ENCODE data around the gene EPHB1.

EPHB1 gene

DNA sequence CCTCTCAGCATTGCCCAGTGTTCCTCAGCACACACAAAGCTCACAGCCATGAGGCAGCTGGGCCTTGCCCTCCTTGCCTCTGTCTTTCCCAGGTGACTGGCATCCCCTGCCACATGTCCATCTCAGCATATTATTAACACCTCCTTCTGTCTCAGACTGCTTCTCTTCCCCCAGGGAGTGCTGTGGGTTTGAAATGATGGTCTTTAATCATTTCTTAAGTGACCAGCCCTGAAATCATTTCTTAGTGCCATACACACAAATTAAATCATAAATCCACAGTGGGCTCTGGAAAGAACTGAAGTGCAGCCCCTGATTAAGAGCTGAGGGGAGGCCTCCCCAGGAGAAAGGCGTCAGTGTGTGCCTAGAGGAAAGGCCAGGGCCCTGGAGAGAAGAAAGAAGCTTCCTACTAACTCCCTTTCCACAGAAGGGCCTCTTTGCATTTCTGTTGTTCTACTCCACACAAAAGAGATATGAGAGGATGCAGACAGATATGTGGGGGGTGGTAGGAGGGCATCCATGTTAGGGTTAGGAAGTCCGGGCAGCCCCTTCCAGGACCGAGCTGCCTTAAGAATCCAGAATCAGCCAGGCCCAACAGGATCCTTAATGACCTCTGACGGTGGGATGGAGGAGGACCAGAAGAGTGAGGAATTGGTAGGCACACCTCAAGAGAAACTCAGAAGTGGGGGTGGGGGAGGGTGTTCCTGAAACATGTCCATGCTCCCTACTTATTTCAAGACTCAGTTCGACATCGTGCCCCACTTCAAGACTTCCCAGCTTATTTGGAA lies 290.8 kb downstream of the EPHB1 start:
- H3K27me3 ChIP-seq = no peaks in the 10 kb centered on the region
- H3K9me3 ChIP-seq = no peaks in the 10 kb centered on the region
- TF ChIP-seq CTCF (IDR thresholded peaks at IDR 0.05) = no peak
- no peaks in the 10 kb centered on the region for H3K36me3 ChIP-seq
- no peaks in the 10 kb centered on the region for H3K4me1 ChIP-seq (ENCODE audit: control insufficient read depth in 1 of 2, insufficient read depth in 1 of 2, low read depth in 1 of 2, low read length in 1 of 2)
- H3K27ac ChIP-seq = no peak overlapping the region
- no peak overlapping the region for H3K4me3 ChIP-seq (ENCODE audit: low read depth in 1 of 2, low read length in 1 of 2)

DNA sequence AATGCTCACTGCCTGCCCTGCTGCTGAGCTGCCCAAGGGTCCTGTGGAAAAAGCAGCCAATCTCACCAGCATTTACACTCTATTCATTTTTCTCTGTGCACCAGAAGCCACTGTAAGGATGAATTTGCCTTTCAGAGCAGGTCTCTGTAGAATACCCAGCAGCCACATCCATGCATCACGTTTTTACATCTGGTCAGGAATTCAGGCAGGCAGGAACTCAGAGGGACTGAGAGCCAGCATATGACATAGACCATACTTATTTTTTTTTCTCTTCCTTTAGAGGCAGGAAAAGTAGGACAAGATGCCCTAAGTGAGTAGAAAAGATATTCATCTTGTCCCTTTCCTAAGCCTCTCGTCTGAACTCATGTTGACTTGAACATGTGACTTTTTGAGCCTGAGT lies 292.7 kb downstream of the EPHB1 start:
- no peaks in the 10 kb centered on the region for H3K27me3 ChIP-seq
- H3K36me3 ChIP-seq = no peaks in the 10 kb centered on the region
- H3K9me3 ChIP-seq = no peaks in the 10 kb centered on the region
- H3K27ac ChIP-seq = no peak overlapping the region
- no peaks in the 10 kb centered on the region for H3K4me1 ChIP-seq (ENCODE audit: control insufficient read depth in 1 of 2, insufficient read depth in 1 of 2, low read depth in 1 of 2, low read length in 1 of 2)
- TF ChIP-seq CTCF (IDR thresholded peaks at IDR 0.05) = no peak
- no peak overlapping the region for H3K4me3 ChIP-seq (ENCODE audit: low read depth in 1 of 2, low read length in 1 of 2)

DNA sequence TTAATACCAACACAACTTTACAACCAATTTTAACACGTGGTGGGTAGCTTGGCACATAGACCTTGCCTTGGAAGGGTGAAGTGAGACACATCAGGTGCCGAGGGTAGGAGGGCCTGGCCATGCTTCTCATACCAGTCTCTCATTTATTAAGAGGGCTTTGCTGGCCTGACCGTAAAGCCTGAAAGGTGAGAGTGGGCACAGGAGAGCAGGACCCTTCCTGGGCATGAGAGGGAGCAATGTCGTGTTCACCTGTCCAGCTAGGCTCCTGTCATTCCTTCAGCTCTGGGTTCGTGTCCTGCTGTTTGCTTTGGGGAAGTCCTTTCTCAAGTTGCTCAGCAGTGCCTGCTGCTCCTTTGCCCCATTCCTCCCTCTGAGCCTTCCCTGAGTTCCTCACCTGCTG lies 294.4 kb downstream of the EPHB1 start:
- Histone ChIP-seq H3K27ac (no peak overlapping the region), H3K9me3 (no peaks in the 10 kb centered on the region), H3K4me3 (ENCODE audit: low read depth in 1 of 2, low read length in 1 of 2) (no peak overlapping the region), H3K36me3 (no peaks in the 10 kb centered on the region), H3K4me1 (ENCODE audit: control insufficient read depth in 1 of 2, insufficient read depth in 1 of 2, low read depth in 1 of 2, low read length in 1 of 2) (no peaks in the 10 kb centered on the region), H3K27me3 (no peaks in the 10 kb centered on the region)
- TF ChIP-seq CTCF (IDR thresholded peaks at IDR 0.05) = no peak

GRCh38 chr3:135090020-135090717 lies 295.1 kb downstream of the EPHB1 start:
- no peaks in the 10 kb centered on the region for H3K36me3 ChIP-seq
- H3K9me3 ChIP-seq = no peaks in the 10 kb centered on the region
- TF ChIP-seq CTCF (IDR thresholded peaks at IDR 0.05) = no peak
- H3K4me3 ChIP-seq (ENCODE audit: low read depth in 1 of 2, low read length in 1 of 2) = no peak overlapping the region
- no peak overlapping the region for H3K27ac ChIP-seq
- no peaks in the 10 kb centered on the region for H3K4me1 ChIP-seq (ENCODE audit: control insufficient read depth in 1 of 2, insufficient read depth in 1 of 2, low read depth in 1 of 2, low read length in 1 of 2)
- H3K27me3 ChIP-seq = no peaks in the 10 kb centered on the region

DNA sequence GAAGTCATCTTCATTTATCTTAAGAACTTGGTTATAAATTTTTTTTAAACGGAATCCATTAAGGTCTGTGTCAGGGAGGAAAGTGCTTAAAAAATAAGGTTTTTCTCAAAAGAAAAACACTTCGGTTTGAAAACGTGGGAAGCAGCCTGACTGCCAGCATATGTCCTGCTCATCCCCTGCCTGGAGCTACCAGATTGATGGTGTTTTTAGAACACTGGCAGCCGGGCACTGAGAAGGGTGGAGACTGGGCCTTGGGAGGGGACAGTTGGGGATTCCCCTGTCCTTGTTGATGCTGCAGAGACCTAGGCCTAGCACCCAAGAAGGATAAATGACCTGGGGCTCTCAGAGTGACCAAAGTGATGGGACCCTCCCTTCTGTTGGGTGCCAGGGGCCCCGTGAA lies 296.9 kb downstream of the EPHB1 start:
- H3K9me3 ChIP-seq = no peaks in the 10 kb centered on the region
- no peak for TF ChIP-seq CTCF (IDR thresholded peaks at IDR 0.05)
- H3K27me3 ChIP-seq = no peaks in the 10 kb centered on the region
- no peak overlapping the region for H3K27ac ChIP-seq
- H3K36me3 ChIP-seq = no peaks in the 10 kb centered on the region
- no peak overlapping the region for H3K4me3 ChIP-seq (ENCODE audit: low read depth in 1 of 2, low read length in 1 of 2)
- no peaks in the 10 kb centered on the region for H3K4me1 ChIP-seq (ENCODE audit: control insufficient read depth in 1 of 2, insufficient read depth in 1 of 2, low read depth in 1 of 2, low read length in 1 of 2)

All from neutrophil (primary cell).